GM15510 (cell line): ENCODE measurements around the gene SLC15A4.

Source experiments
- POLR2A ChIP-seq: IDR thresholded peaks from 3 replicates; pipeline ENCODE4 v1.6.1; 2011; ENCODE audit warnings: borderline replicate concordance; ENCODE audit not compliant: insufficient read length; ENCODE audit errors: extremely low read depth

The SLC15A4 gene

GRCh38 chr12:128807161-128807724 lies 16.5 kb downstream of the SLC15A4 start:
- TF ChIP-seq POLR2A: no peak

GRCh38 chr12:128806573-128806972 lies 17.2 kb downstream of the SLC15A4 start:
- no peak for TF ChIP-seq POLR2A

- TF ChIP-seq POLR2A: no peak
Measured at GRCh38 chr12:128804762-128805161, 19.0 kb downstream of the SLC15A4 start.

GRCh38 chr12:128803788-128804187 lies 20.0 kb downstream of the SLC15A4 start:
- no peak for TF ChIP-seq POLR2A

- TF ChIP-seq POLR2A: no peak
Measured at GRCh38 chr12:128802756-128803155, 21.0 kb downstream of the SLC15A4 start.

- no peak for TF ChIP-seq POLR2A
Measured at GRCh38 chr12:128801879-128802391, 21.8 kb downstream of the SLC15A4 start.

- TF ChIP-seq POLR2A: no peak
Measured at GRCh38 chr12:128800606-128801005, 23.2 kb downstream of the SLC15A4 start.

GRCh38 chr12:128798571-128799341 lies 25.0 kb downstream of the SLC15A4 start:
- no peak for TF ChIP-seq POLR2A

- TF ChIP-seq POLR2A: no peak
Measured at GRCh38 chr12:128797119-128798118, 26.3 kb downstream of the SLC15A4 start.

- TF ChIP-seq POLR2A: no peak
Measured at GRCh38 chr12:128796439-128797118, 27.2 kb downstream of the SLC15A4 start.

GRCh38 chr12:128795530-128796361 lies 28.0 kb downstream of the SLC15A4 start:
- no peak for TF ChIP-seq POLR2A

GRCh38 chr12:128794661-128795529 lies 28.9 kb downstream of the SLC15A4 start:
- no peak for TF ChIP-seq POLR2A
